ENCODE data around the gene ZNF770.

ZNF770 gene

GRCh38 chr15:35013370-35013769 lies 25.3 kb upstream of the ZNF770 start:
- DNase-seq: no peak
- Histone ChIP-seq H3K9me3 (ENCODE audit: control extremely low read depth in 1 of 5, control insufficient read depth in 4 of 5, insufficient read depth in 2 of 5, low read depth in 1 of 5, low read length in 4 of 5) (no peaks in the 10 kb centered on the region), H3K4me1 (ENCODE audit: control extremely low read depth in 1 of 4, control insufficient read depth in 4 of 4, insufficient read depth in 4 of 4, low read length in 3 of 4) (no peaks in the 10 kb centered on the region), H3K36me3 (ENCODE audit: control insufficient read depth in 4 of 4, insufficient read depth in 4 of 4, low read length in 3 of 4) (no peaks in the 10 kb centered on the region), H3K27ac (ENCODE audit: insufficient read depth in 1 of 2, low read depth in 1 of 2, low read length in 2 of 2, poor library complexity in 1 of 2, severe bottlenecking in 2 of 2) (no peak overlapping the region), H3K4me3 (ENCODE audit: control insufficient read depth in 1 of 7, extremely low read depth in 1 of 7, insufficient read depth in 4 of 7, low read depth in 2 of 7, low read length in 6 of 7) (no peak overlapping the region), H3K27me3 (replicated peaks in 2 of 5; ENCODE audit: control insufficient read depth in 4 of 5, insufficient read depth in 5 of 5, low read length in 4 of 5) (peaks cover 0 to 2% (median 0%) of the 10 kb centered on the region in 5 experiments)
- CTCF ChIA-PET: no interaction called here
- 79% methylated on average over 2 of the region's 4 CpGs for WGBS (ENCODE audit: insufficient coverage)
- POLR2A ChIA-PET: no interaction called here

DNA sequence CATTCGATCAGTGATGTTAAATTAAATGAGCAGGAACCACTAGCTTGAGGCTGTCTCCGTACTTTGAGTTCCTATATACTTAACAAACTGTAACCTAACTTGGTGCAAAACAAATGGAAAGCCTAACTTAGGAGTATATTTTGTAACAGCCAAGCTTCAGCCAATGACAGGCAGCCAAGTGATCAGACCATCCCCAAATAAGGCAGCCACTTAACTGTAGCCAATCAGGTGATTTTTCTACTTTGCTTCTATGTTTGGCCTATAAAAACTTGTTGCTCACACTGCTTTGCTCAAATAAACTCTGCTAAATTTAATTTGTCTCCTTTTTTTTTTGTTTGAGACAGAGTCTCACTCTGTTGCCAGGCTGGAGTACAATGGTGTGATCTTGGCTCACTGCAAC lies 19.3 kb upstream of the ZNF770 start:
- DNase-seq: no peak
- WGBS (ENCODE audit: insufficient coverage): no CpG with 5 or more reads among the region's 2 CpGs
- no peak overlapping the region for H3K27ac ChIP-seq (ENCODE audit: insufficient read depth in 1 of 2, low read depth in 1 of 2, low read length in 2 of 2, poor library complexity in 1 of 2, severe bottlenecking in 2 of 2)
- H3K9me3 ChIP-seq (ENCODE audit: control extremely low read depth in 1 of 5, control insufficient read depth in 4 of 5, insufficient read depth in 2 of 5, low read depth in 1 of 5, low read length in 4 of 5): no peaks in the 10 kb centered on the region
- H3K4me3 ChIP-seq (ENCODE audit: control insufficient read depth in 1 of 7, extremely low read depth in 1 of 7, insufficient read depth in 4 of 7, low read depth in 2 of 7, low read length in 6 of 7): no peak overlapping the region
- POLR2A ChIA-PET: no interaction called here
- H3K27me3 ChIP-seq (replicated peaks in 2 of 5; ENCODE audit: control insufficient read depth in 4 of 5, insufficient read depth in 5 of 5, low read length in 4 of 5): peaks cover 0 to 2% (median 0%) of the 10 kb centered on the region in 5 experiments
- no peaks in the 10 kb centered on the region for H3K4me1 ChIP-seq (ENCODE audit: control extremely low read depth in 1 of 4, control insufficient read depth in 4 of 4, insufficient read depth in 4 of 4, low read length in 3 of 4)
- no peaks in the 10 kb centered on the region for H3K36me3 ChIP-seq (ENCODE audit: control insufficient read depth in 4 of 4, insufficient read depth in 4 of 4, low read length in 3 of 4)
- CTCF ChIA-PET: no interaction called here

DNA sequence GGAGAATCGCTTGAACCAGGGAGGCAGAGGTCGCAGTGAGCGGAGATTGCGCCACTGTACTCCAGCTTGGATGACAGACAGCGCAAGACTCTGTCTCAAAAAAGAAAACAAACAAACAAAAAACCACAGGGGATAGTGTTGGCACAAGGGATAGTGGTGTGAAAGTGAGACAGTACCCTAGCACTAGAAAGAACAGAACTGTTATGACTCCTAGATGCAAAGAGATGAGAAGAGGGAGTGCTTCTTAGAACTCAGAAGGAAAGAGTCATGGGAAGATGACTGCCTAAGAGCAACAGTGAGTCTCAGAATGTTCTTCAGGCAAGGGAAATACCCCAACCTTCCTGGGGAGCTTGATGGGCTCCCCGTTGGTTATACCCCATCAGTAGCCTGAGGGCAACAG lies 17.8 kb upstream of the ZNF770 start:
- Histone ChIP-seq H3K4me3 (ENCODE audit: control insufficient read depth in 1 of 7, extremely low read depth in 1 of 7, insufficient read depth in 4 of 7, low read depth in 2 of 7, low read length in 6 of 7) (no peak overlapping the region), H3K27me3 (replicated peaks in 2 of 5; ENCODE audit: control insufficient read depth in 4 of 5, insufficient read depth in 5 of 5, low read length in 4 of 5) (no peaks in the 10 kb centered on the region), H3K9me3 (ENCODE audit: control extremely low read depth in 1 of 5, control insufficient read depth in 4 of 5, insufficient read depth in 2 of 5, low read depth in 1 of 5, low read length in 4 of 5) (no peaks in the 10 kb centered on the region), H3K36me3 (ENCODE audit: control insufficient read depth in 4 of 4, insufficient read depth in 4 of 4, low read length in 3 of 4) (no peaks in the 10 kb centered on the region), H3K4me1 (ENCODE audit: control extremely low read depth in 1 of 4, control insufficient read depth in 4 of 4, insufficient read depth in 4 of 4, low read length in 3 of 4) (no peaks in the 10 kb centered on the region), H3K27ac (ENCODE audit: insufficient read depth in 1 of 2, low read depth in 1 of 2, low read length in 2 of 2, poor library complexity in 1 of 2, severe bottlenecking in 2 of 2) (no peak overlapping the region)
- ChIA-PET POLR2A (no interaction called here), CTCF (no interaction called here)
- 100% methylated on average over 3 of the region's 6 CpGs for WGBS (ENCODE audit: insufficient coverage)
- no peak for DNase-seq

- Histone ChIP-seq H3K36me3 (ENCODE audit: control insufficient read depth in 4 of 4, insufficient read depth in 4 of 4, low read length in 3 of 4) (no peaks in the 10 kb centered on the region), H3K4me1 (ENCODE audit: control extremely low read depth in 1 of 4, control insufficient read depth in 4 of 4, insufficient read depth in 4 of 4, low read length in 3 of 4) (no peaks in the 10 kb centered on the region), H3K4me3 (ENCODE audit: control insufficient read depth in 1 of 7, extremely low read depth in 1 of 7, insufficient read depth in 4 of 7, low read depth in 2 of 7, low read length in 6 of 7) (no peak overlapping the region), H3K27me3 (replicated peaks in 2 of 5; ENCODE audit: control insufficient read depth in 4 of 5, insufficient read depth in 5 of 5, low read length in 4 of 5) (no peaks in the 10 kb centered on the region), H3K27ac (ENCODE audit: insufficient read depth in 1 of 2, low read depth in 1 of 2, low read length in 2 of 2, poor library complexity in 1 of 2, severe bottlenecking in 2 of 2) (no peak overlapping the region), H3K9me3 (ENCODE audit: control extremely low read depth in 1 of 5, control insufficient read depth in 4 of 5, insufficient read depth in 2 of 5, low read depth in 1 of 5, low read length in 4 of 5) (no peaks in the 10 kb centered on the region)
- 94% methylated on average over 3 of the region's 3 CpGs for WGBS (ENCODE audit: insufficient coverage)
- DNase-seq: no peak
- POLR2A ChIA-PET: no interaction called here
- CTCF ChIA-PET: no interaction called here
These were observed 15.8 kb upstream of the ZNF770 start for GRCh38 chr15:35003928-35004327.

GRCh38 chr15:35000511-35000910 lies 12.4 kb upstream of the ZNF770 start:
- 20% methylated on average over 1 of the region's 1 CpG for WGBS (ENCODE audit: insufficient coverage)
- CTCF ChIA-PET: no interaction called here
- peak in 2 of 3 donors; percentile 13 to 14 for DNase-seq
- H3K4me3 ChIP-seq (ENCODE audit: control insufficient read depth in 1 of 7, extremely low read depth in 1 of 7, insufficient read depth in 4 of 7, low read depth in 2 of 7, low read length in 6 of 7): no peak overlapping the region
- POLR2A ChIA-PET: no interaction called here
- no peaks in the 10 kb centered on the region for H3K4me1 ChIP-seq (ENCODE audit: control extremely low read depth in 1 of 4, control insufficient read depth in 4 of 4, insufficient read depth in 4 of 4, low read length in 3 of 4)
- no peak overlapping the region for H3K27ac ChIP-seq (ENCODE audit: insufficient read depth in 1 of 2, low read depth in 1 of 2, low read length in 2 of 2, poor library complexity in 1 of 2, severe bottlenecking in 2 of 2)
- no peaks in the 10 kb centered on the region for H3K9me3 ChIP-seq (ENCODE audit: control extremely low read depth in 1 of 5, control insufficient read depth in 4 of 5, insufficient read depth in 2 of 5, low read depth in 1 of 5, low read length in 4 of 5)
- H3K36me3 ChIP-seq (ENCODE audit: control insufficient read depth in 4 of 4, insufficient read depth in 4 of 4, low read length in 3 of 4): no peaks in the 10 kb centered on the region
- peaks cover 0 to 2% (median 0%) of the 10 kb centered on the region in 5 experiments for H3K27me3 ChIP-seq (replicated peaks in 2 of 5; ENCODE audit: control insufficient read depth in 4 of 5, insufficient read depth in 5 of 5, low read length in 4 of 5)

DNA sequence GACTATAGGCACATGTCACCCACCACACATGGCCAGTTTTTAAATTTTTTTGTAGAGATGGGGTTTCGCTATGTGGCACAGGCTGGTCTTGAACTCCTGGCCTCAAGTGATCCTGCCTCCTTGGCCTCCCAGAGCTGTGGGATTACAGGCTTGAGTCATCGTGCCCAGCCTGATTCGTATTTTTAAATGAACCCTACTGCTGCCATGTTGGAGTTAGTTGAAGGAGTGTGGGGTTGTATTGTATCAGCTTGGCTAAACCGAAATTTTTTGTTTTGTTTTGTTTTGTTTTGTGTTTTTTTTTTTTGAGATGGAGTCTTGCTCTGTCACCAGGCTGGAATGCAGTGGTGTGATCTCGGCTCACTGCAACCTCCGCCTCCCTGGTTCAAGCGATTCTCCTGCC lies 11.8 kb upstream of the ZNF770 start:
- Histone ChIP-seq H3K9me3 (ENCODE audit: control extremely low read depth in 1 of 5, control insufficient read depth in 4 of 5, insufficient read depth in 2 of 5, low read depth in 1 of 5, low read length in 4 of 5) (no peaks in the 10 kb centered on the region), H3K4me1 (ENCODE audit: control extremely low read depth in 1 of 4, control insufficient read depth in 4 of 4, insufficient read depth in 4 of 4, low read length in 3 of 4) (no peaks in the 10 kb centered on the region), H3K27ac (ENCODE audit: insufficient read depth in 1 of 2, low read depth in 1 of 2, low read length in 2 of 2, poor library complexity in 1 of 2, severe bottlenecking in 2 of 2) (no peak overlapping the region), H3K4me3 (ENCODE audit: control insufficient read depth in 1 of 7, extremely low read depth in 1 of 7, insufficient read depth in 4 of 7, low read depth in 2 of 7, low read length in 6 of 7) (no peak overlapping the region), H3K27me3 (replicated peaks in 2 of 5; ENCODE audit: control insufficient read depth in 4 of 5, insufficient read depth in 5 of 5, low read length in 4 of 5) (peaks cover 0 to 2% (median 0%) of the 10 kb centered on the region in 5 experiments), H3K36me3 (ENCODE audit: control insufficient read depth in 4 of 4, insufficient read depth in 4 of 4, low read length in 3 of 4) (no peaks in the 10 kb centered on the region)
- ChIA-PET POLR2A (no interaction called here), CTCF (no interaction called here)
- DNase-seq: no peak
- WGBS (ENCODE audit: insufficient coverage): 93% methylated on average over 2 of the region's 7 CpGs

DNA sequence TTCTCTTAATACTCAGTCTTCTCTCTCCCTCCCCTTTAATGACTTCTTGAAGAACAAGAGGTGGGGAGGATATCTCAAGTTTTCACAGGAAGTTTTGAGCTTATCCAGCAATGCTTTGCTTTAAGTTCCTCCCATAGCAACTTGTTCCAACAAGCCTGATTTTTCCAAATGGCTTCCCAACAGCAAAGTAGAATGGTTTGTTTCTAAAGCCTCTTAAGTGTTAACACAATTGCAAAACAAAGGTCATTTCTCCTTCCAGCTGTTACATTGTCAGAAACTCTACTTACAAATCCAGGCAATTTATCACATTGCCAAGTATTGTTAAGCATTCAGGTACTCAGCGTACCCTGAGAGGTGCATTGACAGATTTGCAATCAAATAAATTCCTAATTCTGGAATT lies 6.8 kb upstream of the ZNF770 start:
- WGBS (ENCODE audit: insufficient coverage): no CpG with 5 or more reads among the region's 1 CpG
- ChIA-PET POLR2A (no interaction called here), CTCF (no interaction called here)
- no peak for DNase-seq
- no peak overlapping the region for H3K27ac ChIP-seq (ENCODE audit: insufficient read depth in 1 of 2, low read depth in 1 of 2, low read length in 2 of 2, poor library complexity in 1 of 2, severe bottlenecking in 2 of 2)
- no peaks in the 10 kb centered on the region for H3K4me1 ChIP-seq (ENCODE audit: control extremely low read depth in 1 of 4, control insufficient read depth in 4 of 4, insufficient read depth in 4 of 4, low read length in 3 of 4)
- peaks cover 0 to 3% (median 0%) of the 10 kb centered on the region in 5 experiments for H3K27me3 ChIP-seq (replicated peaks in 2 of 5; ENCODE audit: control insufficient read depth in 4 of 5, insufficient read depth in 5 of 5, low read length in 4 of 5)
- H3K9me3 ChIP-seq (ENCODE audit: control extremely low read depth in 1 of 5, control insufficient read depth in 4 of 5, insufficient read depth in 2 of 5, low read depth in 1 of 5, low read length in 4 of 5): no peaks in the 10 kb centered on the region
- no peak overlapping the region for H3K4me3 ChIP-seq (ENCODE audit: control insufficient read depth in 1 of 7, extremely low read depth in 1 of 7, insufficient read depth in 4 of 7, low read depth in 2 of 7, low read length in 6 of 7)
- H3K36me3 ChIP-seq (ENCODE audit: control insufficient read depth in 4 of 4, insufficient read depth in 4 of 4, low read length in 3 of 4): no peaks in the 10 kb centered on the region

Data from common myeloid progenitor, CD34-positive (primary cell).